HFF-Myc (cell line): ENCODE data around the gene SLC35D3.
"Not testable (repeated sequence)": the region's sequence is repeated elsewhere in the genome, so short reads cannot be mapped to it uniquely, and the experiment has no call there.

Experiments
- DNase-seq: peaks from one replicate; pipeline ENCODE4 v3.0.0-alpha.2; 2011; ENCODE audit warnings: low read depth; ENCODE audit errors: extremely low read depth
- H3K4me3 ChIP-seq: replicated peaks from 2 replicates; pipeline ENCODE4 v1.5.1; 2011; ENCODE audit warnings: low read depth, mild to moderate bottlenecking, control low read depth, low read length
- TF ChIP-seq, protein P1 (sequence below): IDR thresholded peaks from 2 replicates; pipeline ENCODE4 v1.5.1; 2012; ENCODE audit warnings: mild to moderate bottlenecking, low read depth, low read length, control low read depth; ENCODE audit errors: missing control alignments

The SLC35D3 gene, protein sequence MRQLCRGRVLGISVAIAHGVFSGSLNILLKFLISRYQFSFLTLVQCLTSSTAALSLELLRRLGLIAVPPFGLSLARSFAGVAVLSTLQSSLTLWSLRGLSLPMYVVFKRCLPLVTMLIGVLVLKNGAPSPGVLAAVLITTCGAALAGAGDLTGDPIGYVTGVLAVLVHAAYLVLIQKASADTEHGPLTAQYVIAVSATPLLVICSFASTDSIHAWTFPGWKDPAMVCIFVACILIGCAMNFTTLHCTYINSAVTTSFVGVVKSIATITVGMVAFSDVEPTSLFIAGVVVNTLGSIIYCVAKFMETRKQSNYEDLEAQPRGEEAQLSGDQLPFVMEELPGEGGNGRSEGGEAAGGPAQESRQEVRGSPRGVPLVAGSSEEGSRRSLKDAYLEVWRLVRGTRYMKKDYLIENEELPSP

DNA sequence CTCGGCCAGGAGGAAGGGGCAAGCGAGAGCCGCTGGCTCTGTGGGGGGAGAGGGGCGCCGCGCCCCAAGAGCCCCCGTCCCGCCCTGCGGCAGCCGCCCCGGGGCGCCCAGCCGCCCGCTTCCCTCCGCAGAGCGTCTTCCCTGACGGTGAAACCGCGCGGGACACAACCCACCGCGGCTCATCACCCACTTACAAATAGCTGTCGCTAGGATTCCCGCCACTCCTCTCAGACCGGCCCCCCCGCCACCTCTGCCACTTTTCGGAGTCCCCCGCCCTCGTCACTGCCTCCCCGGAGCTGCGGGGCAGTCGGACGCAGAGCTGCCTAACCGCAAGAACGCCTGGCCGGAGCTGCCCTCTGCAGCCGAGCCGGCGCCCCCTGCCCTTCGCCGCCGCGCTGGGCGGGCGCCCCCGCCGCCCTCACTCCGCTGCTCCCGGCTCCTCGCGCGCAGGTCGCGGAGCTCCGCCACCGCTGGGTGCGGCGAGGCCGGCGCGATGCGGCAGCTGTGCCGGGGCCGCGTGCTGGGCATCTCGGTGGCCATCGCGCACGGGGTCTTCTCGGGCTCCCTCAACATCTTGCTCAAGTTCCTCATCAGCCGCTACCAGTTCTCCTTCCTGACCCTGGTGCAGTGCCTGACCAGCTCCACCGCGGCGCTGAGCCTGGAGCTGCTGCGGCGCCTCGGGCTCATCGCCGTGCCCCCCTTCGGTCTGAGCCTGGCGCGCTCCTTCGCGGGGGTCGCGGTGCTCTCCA lies at the start of gene SLC35D3:
Gene SLC35D3 (plus strand): TSS at position 366 of the 749 bp plus-strand sequence. CDS start 128 bp downstream, at position 494.
- DNase-seq: no peak
- TF ChIP-seq, protein P1, sequence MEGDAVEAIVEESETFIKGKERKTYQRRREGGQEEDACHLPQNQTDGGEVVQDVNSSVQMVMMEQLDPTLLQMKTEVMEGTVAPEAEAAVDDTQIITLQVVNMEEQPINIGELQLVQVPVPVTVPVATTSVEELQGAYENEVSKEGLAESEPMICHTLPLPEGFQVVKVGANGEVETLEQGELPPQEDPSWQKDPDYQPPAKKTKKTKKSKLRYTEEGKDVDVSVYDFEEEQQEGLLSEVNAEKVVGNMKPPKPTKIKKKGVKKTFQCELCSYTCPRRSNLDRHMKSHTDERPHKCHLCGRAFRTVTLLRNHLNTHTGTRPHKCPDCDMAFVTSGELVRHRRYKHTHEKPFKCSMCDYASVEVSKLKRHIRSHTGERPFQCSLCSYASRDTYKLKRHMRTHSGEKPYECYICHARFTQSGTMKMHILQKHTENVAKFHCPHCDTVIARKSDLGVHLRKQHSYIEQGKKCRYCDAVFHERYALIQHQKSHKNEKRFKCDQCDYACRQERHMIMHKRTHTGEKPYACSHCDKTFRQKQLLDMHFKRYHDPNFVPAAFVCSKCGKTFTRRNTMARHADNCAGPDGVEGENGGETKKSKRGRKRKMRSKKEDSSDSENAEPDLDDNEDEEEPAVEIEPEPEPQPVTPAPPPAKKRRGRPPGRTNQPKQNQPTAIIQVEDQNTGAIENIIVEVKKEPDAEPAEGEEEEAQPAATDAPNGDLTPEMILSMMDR: no peak
- H3K4me3 ChIP-seq: peak within 1 kb of the TSS; percentile 39

DNA sequence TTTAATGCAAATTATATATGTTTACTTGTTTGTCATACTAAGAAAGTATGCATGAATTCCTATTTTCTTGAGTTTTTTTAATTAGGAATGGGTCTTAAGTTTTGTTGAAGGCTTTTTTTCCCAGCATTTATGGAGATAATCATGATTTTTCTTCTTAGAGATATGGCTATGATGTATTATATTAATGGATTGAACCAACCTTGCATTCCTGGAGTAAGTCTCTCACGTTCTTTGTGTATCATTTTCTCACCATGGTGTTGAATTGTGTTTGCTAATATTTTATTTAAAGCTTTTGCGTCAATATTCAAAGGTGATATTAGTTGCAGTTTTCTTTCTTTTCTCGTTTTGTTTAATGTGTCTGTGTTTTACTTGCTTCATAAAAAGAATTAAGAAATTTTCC lies 48.4 kb upstream of the SLC35D3 start:
- no peak for DNase-seq
- TF ChIP-seq, protein P1: no peak
- H3K4me3 ChIP-seq: no peak overlapping the region

DNA sequence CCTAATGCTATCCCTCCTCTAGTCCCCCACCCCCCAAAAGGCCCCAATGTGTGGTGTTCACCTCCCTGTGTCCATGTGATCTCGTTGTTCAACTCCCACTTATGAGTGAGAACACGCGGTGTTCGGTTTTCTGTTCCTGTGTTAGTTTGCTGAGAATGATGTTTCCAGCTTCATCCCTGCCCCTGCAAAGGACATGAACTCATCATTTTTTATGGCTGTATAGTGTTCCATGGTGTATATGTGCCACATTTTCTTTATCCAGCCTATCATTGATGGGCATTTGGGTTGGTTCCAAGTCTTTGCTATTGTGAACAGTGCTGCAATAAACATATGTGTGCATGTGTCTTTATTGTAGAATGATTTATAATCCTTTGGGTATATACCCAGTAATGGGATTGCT lies 45.6 kb upstream of the SLC35D3 start:
- not testable (repeated sequence) for H3K4me3 ChIP-seq

DNA sequence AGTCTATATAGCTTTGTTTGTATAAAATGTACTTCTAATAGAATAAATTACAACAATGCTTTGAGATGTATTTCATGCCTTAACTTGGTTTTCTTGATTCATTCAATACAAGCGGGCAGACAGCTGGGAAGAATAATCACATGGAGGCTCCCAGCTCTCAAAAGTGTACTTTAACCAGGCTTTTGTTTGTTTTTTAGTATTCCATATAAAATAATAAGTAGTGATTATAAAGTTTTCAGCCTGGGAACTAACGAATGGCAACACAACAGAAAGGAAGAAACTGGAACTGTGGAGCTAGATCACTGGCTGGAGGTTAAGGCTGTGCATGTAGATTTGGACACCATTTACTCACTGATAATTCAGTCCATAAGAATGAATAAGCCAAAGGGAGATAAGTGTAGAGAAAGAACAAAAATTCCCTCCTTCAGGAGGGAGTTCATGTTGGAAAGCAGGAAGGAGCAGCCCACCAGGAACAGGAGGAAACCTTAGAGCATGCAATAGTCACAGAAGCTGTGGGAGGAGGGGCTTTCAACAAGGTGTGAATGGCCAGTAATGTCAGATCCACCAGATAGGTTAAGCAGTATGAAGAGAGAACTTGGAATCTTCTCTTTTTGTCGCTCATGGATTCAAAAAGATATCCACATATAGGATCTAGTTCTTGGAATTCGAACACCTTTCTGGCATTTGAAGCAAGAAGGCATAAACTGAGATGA lies 41.2 kb upstream of the SLC35D3 start:
- TF ChIP-seq, protein P1: no peak
- no peak overlapping the region for H3K4me3 ChIP-seq
- DNase-seq: no peak

More for the DNA sequence above, 45.6 kb upstream of the SLC35D3 start:
- DNase-seq: not testable (repeated sequence)

DNA sequence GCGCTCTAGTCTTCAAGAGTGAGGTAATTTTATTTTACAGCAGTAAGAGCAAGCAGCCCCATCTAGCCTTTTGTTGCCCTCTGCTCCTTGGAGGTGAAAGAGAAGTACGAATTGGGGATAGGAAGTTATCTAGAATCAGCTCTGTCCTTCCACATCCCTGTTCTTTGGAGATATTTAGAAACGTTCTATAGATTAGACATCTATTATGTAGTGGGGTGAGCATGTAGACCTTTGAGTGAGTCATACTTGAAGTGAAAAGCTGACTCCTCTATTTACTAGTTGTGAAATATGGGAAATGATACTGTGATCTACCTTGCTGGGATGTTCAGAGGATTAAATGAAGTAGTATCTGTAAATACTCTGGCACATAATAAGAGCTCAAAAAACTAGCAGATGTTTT lies 36.0 kb upstream of the SLC35D3 start:
- TF ChIP-seq, protein P1: no peak
- DNase-seq: no peak
- no peak overlapping the region for H3K4me3 ChIP-seq

DNA sequence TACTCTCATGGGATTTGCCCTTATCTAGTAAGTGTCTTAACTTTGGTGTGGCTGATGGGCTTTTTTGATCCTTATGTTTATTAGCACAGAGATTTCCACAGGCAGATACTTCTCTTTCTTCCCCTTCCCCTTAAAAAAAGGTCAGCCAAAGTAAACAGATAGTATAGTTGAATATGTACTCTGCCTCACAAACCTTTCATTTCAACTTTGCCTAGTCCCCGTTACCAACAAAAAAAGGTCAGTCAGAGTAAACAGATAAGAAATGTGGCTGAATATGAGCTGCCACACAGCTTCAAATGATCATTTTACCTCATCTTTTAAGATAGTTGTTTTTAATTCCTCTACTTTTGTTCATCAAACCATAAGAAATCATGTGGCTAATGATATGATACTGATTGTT lies 34.1 kb upstream of the SLC35D3 start:
- no peak for DNase-seq
- TF ChIP-seq, protein P1: no peak
- H3K4me3 ChIP-seq: no peak overlapping the region
